Lung (tissue), 12 donors: ENCODE measurements around the gene CFAP54. TPM values are rescaled to one million over a fixed set of nuclear protein-coding genes. Genes with fewer than 3 reads are reported as not detected.
"Not testable (repeated sequence)": the region's sequence is repeated elsewhere in the genome, so short reads cannot be mapped to it uniquely, and the experiment has no call there.

Experiments
- ATAC-seq: fragments of 200-7000 bp; cut with Tn5 transposase; one replicate; pipeline ENCODE4 v1.9.1; 2020; ENCODE audit warnings: moderate number of reproducible peaks; ENCODE audit not compliant: insufficient read depth, low FRiP score
- DNase-seq, 3 donors: peaks; one replicate each; pipeline ENCODE4 v3.0.0-alpha.2; 2013 to 2017
- H3K27ac ChIP-seq, 2 donors: one replicate each; pipeline ENCODE4 v1.5.1; 2013; ENCODE audit warnings: mild to moderate bottlenecking in 2 of 2, moderate library complexity in 2 of 2, control low read depth in 1 of 2, inconsistent platforms in 1 of 2, low read depth in 1 of 2, low read length in 1 of 2
- H3K27me3 ChIP-seq, 3 donors: one replicate each; pipeline ENCODE4 v1.5.1; 2013; ENCODE audit warnings: low read length in 2 of 3; ENCODE audit not compliant: control insufficient read depth in 3 of 3, insufficient read depth in 3 of 3
- H3K36me3 ChIP-seq, 4 donors: one replicate each; pipeline ENCODE4 v1.5.1; 2013; ENCODE audit warnings: low read length in 4 of 4, mild to moderate bottlenecking in 1 of 4, moderate library complexity in 1 of 4; ENCODE audit not compliant: control insufficient read depth in 4 of 4, insufficient read depth in 4 of 4
- H3K4me1 ChIP-seq, 5 donors: one replicate each; pipeline ENCODE4 v1.5.1; 2013; ENCODE audit warnings: low read length in 5 of 5, mild to moderate bottlenecking in 2 of 5, moderate library complexity in 1 of 5; ENCODE audit not compliant: control insufficient read depth in 5 of 5, insufficient read depth in 5 of 5
- H3K4me3 ChIP-seq: one replicate; pipeline ENCODE4 v1.5.1; 2013; ENCODE audit warnings: mild to moderate bottlenecking, control low read depth, moderate library complexity
- H3K9ac ChIP-seq, 2 donors: one replicate each; pipeline ENCODE4 v1.5.1; 2013; ENCODE audit warnings: low read length in 2 of 2, control low read depth in 1 of 2; ENCODE audit not compliant: insufficient read depth in 1 of 2
- H3K9me3 ChIP-seq, 4 donors: one replicate each; pipeline ENCODE4 v1.5.1; 2013; ENCODE audit warnings: low read length in 3 of 4, mild to moderate bottlenecking in 1 of 4, moderate library complexity in 1 of 4; ENCODE audit not compliant: control insufficient read depth in 4 of 4, insufficient read depth in 3 of 4
- WGBS, 2 donors: extraction: QIAGEN DNeasy Blood & Tissue Kit; methylation state at CpG; one replicate each; pipeline ENCODE4 v1.1.7; 2013; 5-methylcytosine and 5-hydroxymethylcytosine counted together
- polyA plus RNA-seq, 2 donors: library from polyadenylated mRNA; stranded (reverse); fragments of 200-250 nt; gene quantifications; one replicate each; pipeline ENCODE4 v1.2.1, GENCODE V29; 2013
- total RNA-seq, 2 donors: library from RNA; depleted of rRNA in 1 of 2; stranded (reverse); fragments of >200 nt in 1 of 2; gene quantifications; one replicate each; pipeline ENCODE4 v1.2.1, GENCODE V29; 2014 to 2021
- TF ChIP-seq, protein P1 (sequence below): IDR thresholded peaks from 2 replicates; pipeline ENCODE4 v1.5.1; 2012; ENCODE audit warnings: mild to moderate bottlenecking; ENCODE audit errors: control extremely low read depth, extremely low read depth
- donor health status: control.
- donor health status: control.
- donor health status: Bipolar disorder and iron deficiency.
- donor health status: healthy.
- donor health status: DM: yes; HTN: yes; CAD: no.

CFAP54 gene
- total and polyA plus RNA-seq, 4 donors: 0.80 to 35.4 (median 8.2) TPM

GRCh38 chr12:96669786-96670185 lies 180.4 kb downstream of the CFAP54 start:
- WGBS, 2 donors: 78 to 85% methylated on average over 4 of the region's 4 CpGs
- ATAC-seq: no peak
- Histone ChIP-seq H3K27me3 (no peaks in the 10 kb centered on the region), H3K4me3 (no peak overlapping the region), H3K9ac (no peak overlapping the region), H3K9me3 (peaks cover 0 to 5% (median 0%) of the 10 kb centered on the region in 4 donors), H3K4me1 (no peaks in the 10 kb centered on the region), H3K27ac (no peak overlapping the region), H3K36me3 (no peaks in the 10 kb centered on the region)
- no peak for DNase-seq
- TF ChIP-seq, protein P1, sequence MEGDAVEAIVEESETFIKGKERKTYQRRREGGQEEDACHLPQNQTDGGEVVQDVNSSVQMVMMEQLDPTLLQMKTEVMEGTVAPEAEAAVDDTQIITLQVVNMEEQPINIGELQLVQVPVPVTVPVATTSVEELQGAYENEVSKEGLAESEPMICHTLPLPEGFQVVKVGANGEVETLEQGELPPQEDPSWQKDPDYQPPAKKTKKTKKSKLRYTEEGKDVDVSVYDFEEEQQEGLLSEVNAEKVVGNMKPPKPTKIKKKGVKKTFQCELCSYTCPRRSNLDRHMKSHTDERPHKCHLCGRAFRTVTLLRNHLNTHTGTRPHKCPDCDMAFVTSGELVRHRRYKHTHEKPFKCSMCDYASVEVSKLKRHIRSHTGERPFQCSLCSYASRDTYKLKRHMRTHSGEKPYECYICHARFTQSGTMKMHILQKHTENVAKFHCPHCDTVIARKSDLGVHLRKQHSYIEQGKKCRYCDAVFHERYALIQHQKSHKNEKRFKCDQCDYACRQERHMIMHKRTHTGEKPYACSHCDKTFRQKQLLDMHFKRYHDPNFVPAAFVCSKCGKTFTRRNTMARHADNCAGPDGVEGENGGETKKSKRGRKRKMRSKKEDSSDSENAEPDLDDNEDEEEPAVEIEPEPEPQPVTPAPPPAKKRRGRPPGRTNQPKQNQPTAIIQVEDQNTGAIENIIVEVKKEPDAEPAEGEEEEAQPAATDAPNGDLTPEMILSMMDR: no peak

DNA sequence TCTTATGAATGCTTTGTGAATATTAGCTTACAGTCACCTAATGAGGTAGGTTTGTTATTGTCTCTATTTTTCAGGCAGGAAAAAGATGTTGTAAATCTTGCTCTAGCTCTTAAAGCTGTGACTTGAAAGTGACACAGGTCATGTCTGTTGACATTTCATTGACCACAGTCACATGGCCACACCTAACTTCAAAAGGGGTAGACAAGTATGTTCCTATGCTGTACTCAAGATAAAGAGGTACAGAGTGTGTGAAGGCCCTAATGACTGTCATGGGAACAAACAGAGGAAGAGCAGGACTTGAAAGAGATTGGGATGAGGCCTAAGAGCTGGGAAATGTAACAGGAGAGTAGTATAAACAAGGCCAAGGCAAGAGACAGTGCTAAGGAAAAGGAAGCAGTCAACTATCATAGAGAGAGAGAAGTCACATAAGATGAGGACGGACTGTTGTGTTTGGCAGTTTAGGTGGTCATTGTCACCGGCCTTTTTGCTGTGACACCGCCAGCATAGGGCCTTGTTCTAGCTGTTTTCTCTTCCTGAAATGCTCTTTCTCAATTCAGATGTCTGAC lies 181.0 kb downstream of the CFAP54 start:
- TF ChIP-seq, protein P1: no peak
- H3K9ac ChIP-seq: no peak overlapping the region
- no peak for ATAC-seq
- no peaks in the 10 kb centered on the region for H3K27me3 ChIP-seq
- H3K27ac ChIP-seq: no peak overlapping the region
- H3K4me1 ChIP-seq: no peaks in the 10 kb centered on the region
- 59 to 72% methylated on average over 3 of the region's 3 CpGs for WGBS, 2 donors
- peaks cover 0 to 5% (median 0%) of the 10 kb centered on the region in 4 donors for H3K9me3 ChIP-seq
- peak in 1 of 3 donors; percentile 30 for DNase-seq
- no peaks in the 10 kb centered on the region for H3K36me3 ChIP-seq
- H3K4me3 ChIP-seq: no peak overlapping the region

- not testable (repeated sequence) for H3K4me1 ChIP-seq, H3K4me3 ChIP-seq, H3K27me3 ChIP-seq, DNase-seq, H3K9me3 ChIP-seq, ATAC-seq, H3K9ac ChIP-seq, H3K27ac ChIP-seq, H3K36me3 ChIP-seq
- 84 to 98% methylated on average over 3 of the region's 3 CpGs for WGBS, 2 donors
Measured at GRCh38 chr12:96675519-96675918, 186.1 kb downstream of the CFAP54 start.

DNA sequence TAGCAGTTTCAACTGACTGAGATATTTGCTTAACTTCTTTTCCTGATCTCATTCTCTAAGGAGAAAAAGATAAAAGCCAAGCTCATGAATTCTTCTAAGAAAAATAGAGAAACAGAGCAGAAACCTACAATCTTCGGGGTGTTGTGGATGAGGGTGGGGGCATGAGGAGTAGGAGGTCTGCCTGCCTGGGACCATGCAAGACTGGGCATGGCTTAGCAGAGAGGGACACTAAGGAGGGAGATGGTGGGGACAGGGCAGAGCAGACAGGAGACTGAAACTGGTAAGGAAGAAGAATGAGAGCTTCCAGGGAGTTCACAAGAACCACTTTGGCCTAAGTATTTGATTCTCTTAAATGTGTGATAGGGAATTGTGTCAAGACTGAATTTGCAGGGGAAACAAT lies 188.0 kb downstream of the CFAP54 start:
- Histone ChIP-seq H3K27ac (no peak overlapping the region), H3K9ac (no peak overlapping the region), H3K9me3 (no peaks in the 10 kb centered on the region), H3K4me3 (no peak overlapping the region), H3K36me3 (no peaks in the 10 kb centered on the region), H3K4me1 (no peaks in the 10 kb centered on the region), H3K27me3 (no peaks in the 10 kb centered on the region)
- 92 to 95% methylated on average over 1 of the region's 1 CpG for WGBS, 2 donors
- ATAC-seq (no peak), DNase-seq (no peak)
- TF ChIP-seq, protein P1: no peak
